ENCODE measurements around the gene B4GALT1.

B4GALT1 gene

GRCh38 chr9:33154371-33154770, 12.8 kb downstream of the B4GALT1 start:
- H3K4me1 ChIP-seq = peaks cover 22% of the 10 kb centered on the region
- H3K9me3 ChIP-seq (ENCODE audit: control insufficient read depth, low read length) = no peaks in the 10 kb centered on the region
- H3K27ac ChIP-seq = peak overlapping the region; percentile 15
- H2AFZ ChIP-seq = no peak overlapping the region
- H3K4me3 ChIP-seq (ENCODE audit: low read depth, low read length) = no peak overlapping the region
- H3K79me2 ChIP-seq = peaks cover 31% of the 10 kb centered on the region
- H3K9ac ChIP-seq = no peak overlapping the region
- no peaks in the 10 kb centered on the region for H3K27me3 ChIP-seq (ENCODE audit: control insufficient read depth, insufficient read depth, low read length)
- H3K36me3 ChIP-seq (ENCODE audit: control insufficient read depth, insufficient read depth, low read length) = no peaks in the 10 kb centered on the region
- H3K4me2 ChIP-seq (ENCODE audit: low read length) = no peak overlapping the region
- no peak for TF ChIP-seq CTCF (IDR thresholded peaks at IDR 0.05)

DNA sequence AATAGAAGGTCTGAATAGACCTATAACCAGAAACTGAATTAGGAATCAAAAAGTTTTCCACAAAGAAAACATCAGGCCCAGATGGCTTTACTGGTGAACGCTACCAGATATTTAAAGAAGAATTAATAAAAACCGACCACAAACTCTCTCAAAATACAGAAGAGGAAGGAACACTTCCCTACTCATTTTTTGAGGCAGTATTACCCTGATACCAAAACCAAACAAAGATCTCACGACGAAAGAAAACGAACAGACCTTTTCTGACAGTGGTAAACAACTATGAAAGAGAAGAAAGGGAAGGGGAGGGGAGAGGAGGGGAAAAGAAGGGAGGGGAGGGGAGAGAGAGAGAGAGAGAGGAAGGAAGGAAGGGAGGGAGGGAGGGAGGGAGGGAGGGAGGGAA, 13.5 kb downstream of the B4GALT1 start:
- Histone ChIP-seq H2AFZ (no peak overlapping the region), H3K9ac (no peak overlapping the region), H3K36me3 (ENCODE audit: control insufficient read depth, insufficient read depth, low read length) (no peaks in the 10 kb centered on the region), H3K79me2 (peaks cover 33% of the 10 kb centered on the region), H3K27ac (no peak overlapping the region), H3K27me3 (ENCODE audit: control insufficient read depth, insufficient read depth, low read length) (no peaks in the 10 kb centered on the region), H3K4me2 (ENCODE audit: low read length) (no peak overlapping the region), H3K9me3 (ENCODE audit: control insufficient read depth, low read length) (no peaks in the 10 kb centered on the region), H3K4me3 (ENCODE audit: low read depth, low read length) (no peak overlapping the region), H3K4me1 (peaks cover 15% of the 10 kb centered on the region)
- no peak for TF ChIP-seq CTCF (IDR thresholded peaks at IDR 0.05)

DNA sequence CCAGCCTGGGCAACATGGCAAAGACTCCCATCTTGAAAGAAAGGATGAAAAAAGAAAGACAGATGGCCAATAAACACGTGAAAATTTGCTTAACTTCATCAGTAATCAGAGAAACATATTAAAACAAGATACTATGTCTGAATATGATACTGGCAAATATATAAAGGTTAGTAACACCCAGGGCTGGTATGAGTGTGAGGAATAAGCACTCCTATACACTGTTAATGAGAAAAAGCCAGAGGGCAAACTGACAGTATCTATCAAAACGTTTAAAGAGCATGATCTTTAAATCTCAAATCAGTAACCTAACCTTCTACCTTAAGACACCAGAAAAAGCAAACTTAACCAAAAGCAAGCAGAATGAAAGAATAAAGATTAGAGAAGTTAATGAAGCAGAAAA, 14.1 kb downstream of the B4GALT1 start:
- Histone ChIP-seq H3K27ac (no peak overlapping the region), H3K4me1 (peaks cover 14% of the 10 kb centered on the region), H3K36me3 (ENCODE audit: control insufficient read depth, insufficient read depth, low read length) (no peaks in the 10 kb centered on the region), H3K79me2 (peaks cover 33% of the 10 kb centered on the region), H3K27me3 (ENCODE audit: control insufficient read depth, insufficient read depth, low read length) (no peaks in the 10 kb centered on the region), H3K4me3 (ENCODE audit: low read depth, low read length) (no peak overlapping the region), H3K9ac (no peak overlapping the region), H2AFZ (no peak overlapping the region), H3K4me2 (ENCODE audit: low read length) (no peak overlapping the region), H3K9me3 (ENCODE audit: control insufficient read depth, low read length) (no peaks in the 10 kb centered on the region)
- TF ChIP-seq CTCF (IDR thresholded peaks at IDR 0.05) = no peak

DNA sequence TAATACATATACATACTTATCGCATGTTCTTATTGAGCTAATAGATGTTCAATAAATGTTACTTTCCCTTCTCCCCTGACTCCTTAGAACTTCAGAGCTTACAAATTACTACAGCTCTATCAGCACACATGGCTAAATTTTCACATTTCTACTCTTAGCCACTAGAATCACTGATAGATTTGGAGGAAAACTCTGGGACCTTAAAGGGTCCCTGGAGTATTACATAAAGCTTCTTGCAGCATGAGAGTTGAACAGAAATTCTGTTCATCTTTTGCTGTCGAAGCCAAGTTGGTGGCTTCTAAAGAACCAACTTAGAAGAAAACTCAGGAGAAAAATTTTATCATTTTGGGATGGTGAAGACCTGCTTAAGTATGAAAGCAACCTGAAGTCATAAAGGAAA, 15.5 kb downstream of the B4GALT1 start:
- peaks cover 36% of the 10 kb centered on the region for H3K79me2 ChIP-seq
- no peaks in the 10 kb centered on the region for H3K27me3 ChIP-seq (ENCODE audit: control insufficient read depth, insufficient read depth, low read length)
- H3K4me1 ChIP-seq = peaks cover 14% of the 10 kb centered on the region
- H3K36me3 ChIP-seq (ENCODE audit: control insufficient read depth, insufficient read depth, low read length) = no peaks in the 10 kb centered on the region
- H2AFZ ChIP-seq = no peak overlapping the region
- peak overlapping the region; percentile 51 for H3K27ac ChIP-seq
- H3K4me3 ChIP-seq (ENCODE audit: low read depth, low read length) = no peak overlapping the region
- no peaks in the 10 kb centered on the region for H3K9me3 ChIP-seq (ENCODE audit: control insufficient read depth, low read length)
- H3K9ac ChIP-seq = no peak overlapping the region
- TF ChIP-seq CTCF (IDR thresholded peaks at IDR 0.05) = no peak
- H3K4me2 ChIP-seq (ENCODE audit: low read length) = peak overlapping the region; percentile 59

GRCh38 chr9:33151007-33151557, 16.1 kb downstream of the B4GALT1 start:
- Histone ChIP-seq H2AFZ (no peak overlapping the region), H3K4me2 (ENCODE audit: low read length) (peak overlapping the region; percentile 59), H3K4me1 (peaks cover 14% of the 10 kb centered on the region), H3K9ac (no peak overlapping the region), H3K9me3 (ENCODE audit: control insufficient read depth, low read length) (no peaks in the 10 kb centered on the region), H3K79me2 (peaks cover 41% of the 10 kb centered on the region), H3K27me3 (ENCODE audit: control insufficient read depth, insufficient read depth, low read length) (no peaks in the 10 kb centered on the region), H3K27ac (peak overlapping the region; percentile 51), H3K4me3 (ENCODE audit: low read depth, low read length) (no peak overlapping the region), H3K36me3 (ENCODE audit: control insufficient read depth, insufficient read depth, low read length) (no peaks in the 10 kb centered on the region)
- TF ChIP-seq CTCF (IDR thresholded peaks at IDR 0.05) = no peak

Measured in parathyroid adenoma (tissue), 2 donors.